ENCODE measurements around the gene PLP1.

- TF ChIP-seq POLR2AphosphoS5 (IDR thresholded peaks at IDR 0.05) (no peak), CTCF (IDR thresholded peaks at IDR 0.05) (no peak)
Measured at GRCh38 chrX:103789004-103789403, 12.4 kb downstream of the PLP1 start.
